Placental epithelial cell (primary cell): Measurements from ENCODE around the gene SNCA. TPM values are rescaled to one million over a fixed set of nuclear protein-coding genes. Genes with fewer than 3 reads are reported as not detected.

Experiments used
- total RNA-seq: library from RNA; depleted of rRNA; stranded (reverse); fragments of >200 nt; gene quantifications from 2 replicates; pipeline ENCODE4 v1.2.3, GENCODE V29; 2012

Gene SNCA
- total RNA-seq = 0.11 TPM in 1 of 2 replicates, not detected in the other

GRCh38 chr4:89836897-89837384 is at the start of gene SNCA:
TSS of gene SNCA (minus strand) at chr4:89837161. CDS start at chr4:89835667, 1,494 bp downstream.

Other genes with a start within 250 kb of the SNCA start
- not detected in 2 replicates for gene MMRN1, start 57.7 kb upstream of the SNCA start, total RNA-seq